Measurements from ENCODE around the gene CLVS2. TPM values are rescaled to one million over a fixed set of nuclear protein-coding genes. Genes with fewer than 3 reads are reported as not detected.

The CLVS2 gene
- total RNA-seq, 4 donors from 2014 or later, result under 0.01 to 1.3 (median 0.23) TPM

GRCh38 chr6:123027408-123027807 is 31.4 kb downstream of the CLVS2 start:
- DNase-seq (ENCODE audit: low spot score in 2 of 2), result no peak
- 70 to 79% methylated on average over 2 of the region's 2 CpGs for WGBS, 2 donors
- intact Hi-C loops (cut with DNase I; ENCODE audit: low total_unique reads), result no loop called here
- H3K4me3 ChIP-seq (ENCODE audit: low read depth, poor library complexity, severe bottlenecking), result no peak overlapping the region
- TF ChIP-seq CTCF (IDR thresholded peaks at IDR 0.05), result no peak
- no peak for TF ChIP-seq POLR2A (IDR thresholded peaks at IDR 0.05)

- TF ChIP-seq POLR2A (IDR thresholded peaks at IDR 0.05), result no peak
- no peak for TF ChIP-seq CTCF (IDR thresholded peaks at IDR 0.05)
- WGBS, 2 donors, result 81 to 84% methylated on average over 5 of the region's 5 CpGs
- intact Hi-C loops (cut with DNase I; ENCODE audit: low total_unique reads), result no loop called here
- no peak overlapping the region for H3K4me3 ChIP-seq (ENCODE audit: low read depth, poor library complexity, severe bottlenecking)
- no peak for DNase-seq (ENCODE audit: low spot score in 2 of 2)
Measured at GRCh38 chr6:123028263-123028662, 32.2 kb downstream of the CLVS2 start.

GRCh38 chr6:123030282-123030681 is 34.2 kb downstream of the CLVS2 start:
- intact Hi-C loops (cut with DNase I; ENCODE audit: low total_unique reads), result no loop called here
- no peak for DNase-seq (ENCODE audit: low spot score in 2 of 2)
- H3K4me3 ChIP-seq (ENCODE audit: low read depth, poor library complexity, severe bottlenecking), result no peak overlapping the region
- TF ChIP-seq POLR2A (IDR thresholded peaks at IDR 0.05) (no peak), CTCF (IDR thresholded peaks at IDR 0.05) (no peak)

GRCh38 chr6:123036648-123037047 is 40.6 kb downstream of the CLVS2 start:
- WGBS, 2 donors, result 69 to 76% methylated on average over 3 of the region's 3 CpGs
- TF ChIP-seq CTCF (IDR thresholded peaks at IDR 0.05), result no peak
- no peak for TF ChIP-seq POLR2A (IDR thresholded peaks at IDR 0.05)
- no peak for DNase-seq (ENCODE audit: low spot score in 2 of 2)
- no peak overlapping the region for H3K4me3 ChIP-seq (ENCODE audit: low read depth, poor library complexity, severe bottlenecking)
- intact Hi-C loops (cut with DNase I; ENCODE audit: low total_unique reads), result no loop called here

- WGBS, 2 donors, result 88 to 93% methylated on average over 3 of the region's 3 CpGs
Measured at GRCh38 chr6:123039431-123039830, 43.4 kb downstream of the CLVS2 start.

More at GRCh38 chr6:123039431-123039830, 43.4 kb downstream of the CLVS2 start:
- no peak for DNase-seq (ENCODE audit: low spot score in 2 of 2)
- TF ChIP-seq POLR2A (IDR thresholded peaks at IDR 0.05), result no peak
- no peak for TF ChIP-seq CTCF (IDR thresholded peaks at IDR 0.05)
- no peak overlapping the region for H3K4me3 ChIP-seq (ENCODE audit: low read depth, poor library complexity, severe bottlenecking)
- intact Hi-C loops (cut with DNase I; ENCODE audit: low total_unique reads), result no loop called here

All from lower leg skin (tissue), 4 donors.